ENCODE data around the gene PUS1. TPM values are rescaled to one million over a fixed set of nuclear protein-coding genes. Genes with fewer than 3 reads are reported as not detected.

Gene PUS1
- polyA plus RNA-seq, 1 donor from 2014 or later, result 14.3 TPM

GRCh38 chr12:131917139-131917710 is 11.9 kb upstream of the PUS1 start:
- Histone ChIP-seq H3K9me3 (ENCODE audit: low read length) (no peaks in the 10 kb centered on the region), H2AFZ (ENCODE audit: low read depth, low read length) (no peak overlapping the region), H4K20me1 (ENCODE audit: insufficient read depth) (no peaks in the 10 kb centered on the region), H3K36me3 (ENCODE audit: insufficient read depth, low read length) (no peaks in the 10 kb centered on the region), H3F3A (ENCODE audit: insufficient read depth, low read length, poor library complexity, severe bottlenecking) (no peaks in the 10 kb centered on the region), H3K9ac (ENCODE audit: low read length) (no peak overlapping the region), H3K9me2 (ENCODE audit: insufficient read depth, low read length) (no peaks in the 10 kb centered on the region), H3K4me2 (ENCODE audit: low read length) (no peak overlapping the region), H3K4me3 (ENCODE audit: low read length) (no peak overlapping the region), H3K27ac (ENCODE audit: low read length) (no peak overlapping the region), H3K79me2 (replicated peaks; ENCODE audit: insufficient read depth, low read length) (no peaks in the 10 kb centered on the region), H3K27me3 (ENCODE audit: insufficient read depth, low read depth, low read length) (no peaks in the 10 kb centered on the region)
- TF ChIP-seq MXI1 (conservative IDR thresholded peaks at IDR 0.05; ENCODE audit: poor library complexity, severe bottlenecking) (no peak), EZH2 (IDR thresholded peaks at IDR 0.05; ENCODE audit: borderline replicate concordance, insufficient read depth, low read length, poor library complexity, severe bottlenecking) (no peak), TAF1 (IDR thresholded peaks at IDR 0.05; ENCODE audit: low read depth) (no peak)

GRCh38 chr12:131917711-131918306 is 11.3 kb upstream of the PUS1 start:
- TF ChIP-seq EZH2 (IDR thresholded peaks at IDR 0.05; ENCODE audit: borderline replicate concordance, insufficient read depth, low read length, poor library complexity, severe bottlenecking) (no peak), RAD21 (conservative IDR thresholded peaks at IDR 0.05) (no peak), SMC3 (conservative IDR thresholded peaks at IDR 0.05; ENCODE audit: poor library complexity) (no peak), REST (IDR thresholded peaks at IDR 0.05; ENCODE audit: borderline replicate concordance) (no peak), POLR2AphosphoS5 (IDR thresholded peaks at IDR 0.05) (no peak), EP300 (conservative IDR thresholded peaks at IDR 0.05; ENCODE audit: poor library complexity, severe bottlenecking) (no peak), MXI1 (conservative IDR thresholded peaks at IDR 0.05; ENCODE audit: poor library complexity, severe bottlenecking) (no peak), CTCF (IDR thresholded peaks at IDR 0.05; ENCODE audit: poor library complexity, severe bottlenecking) (no peak), TAF1 (IDR thresholded peaks at IDR 0.05; ENCODE audit: low read depth) (no peak)
- H3K79me2 ChIP-seq (replicated peaks; ENCODE audit: insufficient read depth, low read length), result no peaks in the 10 kb centered on the region
- H3K27me3 ChIP-seq (ENCODE audit: insufficient read depth, low read depth, low read length), result no peaks in the 10 kb centered on the region
- H3K4me2 ChIP-seq (ENCODE audit: low read length), result no peak overlapping the region
- H4K20me1 ChIP-seq (ENCODE audit: insufficient read depth), result no peaks in the 10 kb centered on the region
- H3K9me2 ChIP-seq (ENCODE audit: insufficient read depth, low read length), result no peaks in the 10 kb centered on the region
- H3K9me3 ChIP-seq (ENCODE audit: low read length), result no peaks in the 10 kb centered on the region
- H3K27ac ChIP-seq (ENCODE audit: low read length), result no peak overlapping the region
- no peak overlapping the region for H3K9ac ChIP-seq (ENCODE audit: low read length)
- no peak overlapping the region for H3K4me3 ChIP-seq (ENCODE audit: low read length)
- H2AFZ ChIP-seq (ENCODE audit: low read depth, low read length), result no peak overlapping the region
- no peaks in the 10 kb centered on the region for H3K36me3 ChIP-seq (ENCODE audit: insufficient read depth, low read length)
- no peaks in the 10 kb centered on the region for H3F3A ChIP-seq (ENCODE audit: insufficient read depth, low read length, poor library complexity, severe bottlenecking)
